ENCODE data around the gene SPANXN4.

The SPANXN4 gene

GRCh38 chrX:143025628-143026027 is at the start of gene SPANXN4:
SPANXN4 (plus strand) TSS chrX:143025928; CDS start chrX:143026015, 87 bp downstream.
- no peak for DNase-seq

- no peak for DNase-seq
Observed at GRCh38 chrX:142977128-142977914, 48.4 kb upstream of the SPANXN4 start.

GRCh38 chrX:142978130-142978684 is 47.5 kb upstream of the SPANXN4 start:
- no peak for DNase-seq

- DNase-seq = no peak
Observed at GRCh38 chrX:142982679-142983078, 43.0 kb upstream of the SPANXN4 start.

- DNase-seq = no peak
Observed at GRCh38 chrX:142994988-142995387, 30.7 kb upstream of the SPANXN4 start.

GRCh38 chrX:142998447-142999198 is 27.1 kb upstream of the SPANXN4 start:
- no peak for DNase-seq

GRCh38 chrX:142999199-142999701 is 26.5 kb upstream of the SPANXN4 start:
- no peak for DNase-seq

- DNase-seq = no peak
Observed at GRCh38 chrX:143002206-143002605, 23.5 kb upstream of the SPANXN4 start.

- DNase-seq = no peak
Observed at GRCh38 chrX:143017272-143017671, 8.5 kb upstream of the SPANXN4 start.

GRCh38 chrX:143027275-143027674 is 1.5 kb downstream of the SPANXN4 start:
- DNase-seq = no peak

- no peak for DNase-seq
Observed at GRCh38 chrX:143047511-143047910, 21.8 kb downstream of the SPANXN4 start.

- no peak for DNase-seq
Observed at GRCh38 chrX:143058120-143058519, 32.4 kb downstream of the SPANXN4 start.

- DNase-seq = no peak
Observed at GRCh38 chrX:143081231-143081630, 55.5 kb downstream of the SPANXN4 start.

- DNase-seq = no peak
Observed at GRCh38 chrX:143082537-143082936, 56.8 kb downstream of the SPANXN4 start.

Measured in CD4-positive, alpha-beta T cell treated with Interleukin-4 for 1 hour (primary cell).